ENCODE results near the gene MFAP3.

- TF ChIP-seq MAX (IDR thresholded peaks at IDR 0.05) (no peak), CTCF (IDR thresholded peaks at IDR 0.05) (no peak), EP300 (IDR thresholded peaks at IDR 0.05) (no peak), MAZ (IDR thresholded peaks at IDR 0.05; ENCODE audit: borderline replicate concordance, low read depth, low read length) (no peak), BCL3 (IDR thresholded peaks at IDR 0.05) (no peak), REST (IDR thresholded peaks at IDR 0.05) (no peak), JUN (IDR thresholded peaks at IDR 0.05) (no peak), JUNB (IDR thresholded peaks at IDR 0.05) (no peak), USF2 (IDR thresholded peaks at IDR 0.05) (no peak), TFCP2L1 (CRISPR knock-in tag; IDR thresholded peaks at IDR 0.05) (no peak), POLR2A (IDR thresholded peaks at IDR 0.05; ENCODE audit: low read length) (no peak), HOXB13 (CRISPR knock-in tag; IDR thresholded peaks at IDR 0.05; ENCODE audit: low read depth) (no peak), RNF2 (IDR thresholded peaks at IDR 0.05; ENCODE audit: borderline replicate concordance, low read depth) (no peak), NR3C1 (IDR thresholded peaks at IDR 0.05) (no peak)
Measured at GRCh38 chr5:154095904-154096303, 57.1 kb downstream of the MFAP3 start.
